NCI-H146 (cell line): Measurements from ENCODE around the gene UBXN11.
"Not testable (repeated sequence)": the region's sequence is repeated elsewhere in the genome, so short reads cannot be mapped to it uniquely, and the experiment has no call there.

Source experiments
- DNase-seq: peaks from one replicate; lab custom pipeline; 2025; lab: John Stamatoyannopoulos, UW

UBXN11 gene

GRCh38 chr1:26305667-26306289, 658 bp downstream of the UBXN11 start:
- DNase-seq: no peak

- DNase-seq: no peak
Measured at GRCh38 chr1:26302733-26303405, 3.6 kb downstream of the UBXN11 start.

DNA sequence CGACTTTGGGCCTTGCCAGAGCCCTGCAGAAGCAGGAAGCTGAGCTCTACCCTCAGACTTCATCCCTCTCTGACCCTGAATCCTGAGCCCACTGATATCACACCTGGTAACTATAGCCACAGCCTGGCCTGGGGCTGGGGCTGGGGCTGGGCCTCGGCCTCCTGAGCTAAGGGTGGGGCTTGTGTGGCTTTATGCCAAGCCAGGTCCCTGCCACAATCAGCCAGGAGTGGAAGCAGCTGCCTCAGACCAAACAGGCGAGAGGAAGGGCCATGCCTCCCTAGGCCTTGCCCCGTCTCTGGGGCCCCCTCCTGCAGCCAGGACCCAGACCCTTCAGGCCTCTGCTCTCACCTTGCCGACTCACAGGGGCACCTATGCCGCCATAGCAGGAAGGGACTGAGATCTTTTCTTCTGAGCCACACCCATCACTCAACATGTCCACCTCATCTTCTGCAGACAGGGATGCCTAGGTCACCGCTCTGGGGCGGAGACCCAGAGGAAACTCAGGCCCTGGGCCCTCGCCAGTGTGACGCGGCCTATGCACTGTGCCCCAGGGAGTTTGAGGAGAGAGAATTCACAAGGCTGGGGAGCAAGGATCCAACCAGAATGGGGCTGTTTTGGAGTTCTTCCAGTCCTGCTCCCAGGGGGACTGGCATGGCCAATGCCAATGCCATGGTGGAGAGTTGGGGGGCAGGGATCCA, 5.7 kb downstream of the UBXN11 start:
- no peak for DNase-seq

DNA sequence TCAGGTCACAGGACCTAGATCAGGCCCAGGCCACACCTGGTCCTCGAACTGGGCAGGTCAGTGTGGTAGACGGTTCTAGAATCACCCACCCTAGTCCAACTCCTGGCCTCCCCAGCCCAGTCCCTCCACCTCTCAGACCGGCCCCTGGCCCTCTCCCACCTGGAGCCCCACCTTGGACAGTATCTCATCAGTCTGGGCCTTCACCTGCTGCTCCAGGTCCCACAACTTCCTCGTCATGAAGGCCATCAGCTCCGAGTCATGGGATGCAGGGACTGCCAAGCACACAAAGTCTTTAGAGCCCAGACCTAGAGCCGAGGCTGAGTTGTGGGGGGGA, 8.7 kb downstream of the UBXN11 start:
- DNase-seq: no peak

- no peak for DNase-seq
Measured at GRCh38 chr1:26297057-26297790, 9.2 kb downstream of the UBXN11 start.

- no peak for DNase-seq
Measured at GRCh38 chr1:26296340-26297056, 9.9 kb downstream of the UBXN11 start.

DNA sequence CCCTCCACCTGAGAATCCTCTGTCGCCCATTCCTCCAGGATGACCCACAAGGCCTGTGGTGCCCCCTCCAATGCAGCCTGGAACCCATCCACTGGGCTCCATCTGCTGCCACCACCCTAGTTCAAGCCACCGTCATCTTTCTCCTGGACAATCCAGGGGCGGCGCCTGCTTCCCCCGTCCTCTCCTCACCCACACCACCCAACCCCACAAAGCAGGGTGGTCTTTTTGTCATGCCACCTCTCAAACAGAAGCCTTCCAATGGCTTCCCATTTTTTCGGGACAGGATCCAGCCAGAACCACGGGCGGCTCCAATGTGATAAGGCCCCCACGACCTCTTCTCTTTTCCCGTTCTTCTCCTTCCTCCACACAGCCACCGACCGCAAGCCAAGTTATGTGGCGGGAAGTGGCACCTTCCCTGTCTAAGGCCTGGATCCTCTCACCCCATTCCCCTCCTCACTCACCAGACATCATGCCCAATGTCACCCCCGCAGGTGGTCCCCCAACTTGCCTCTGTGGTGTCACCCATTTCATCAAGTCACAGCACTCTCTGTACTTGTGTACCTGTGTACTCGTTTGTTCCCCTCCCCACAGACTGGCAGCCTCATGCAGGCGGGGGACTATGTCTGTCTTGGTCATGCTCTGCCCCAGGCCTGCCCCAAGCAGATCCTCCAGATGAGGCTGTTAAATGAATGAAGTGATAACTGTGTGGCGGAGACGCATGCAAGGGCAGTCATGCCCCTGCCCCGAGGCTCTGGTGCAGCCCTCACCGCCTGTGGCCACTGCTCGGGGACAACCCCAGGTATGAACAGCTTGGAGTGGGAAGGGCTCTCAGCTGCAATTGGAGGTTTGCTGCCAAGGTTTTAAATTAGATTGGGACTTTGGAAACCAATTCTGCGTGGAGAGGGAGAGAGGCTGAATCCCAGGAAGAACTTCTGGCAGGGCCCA, 11.0 kb downstream of the UBXN11 start:
- DNase-seq: no peak

GRCh38 chr1:26293911-26294463, 12.4 kb downstream of the UBXN11 start:
- no peak for DNase-seq

GRCh38 chr1:26292735-26293134, 13.7 kb downstream of the UBXN11 start:
- DNase-seq: not testable (repeated sequence)

DNA sequence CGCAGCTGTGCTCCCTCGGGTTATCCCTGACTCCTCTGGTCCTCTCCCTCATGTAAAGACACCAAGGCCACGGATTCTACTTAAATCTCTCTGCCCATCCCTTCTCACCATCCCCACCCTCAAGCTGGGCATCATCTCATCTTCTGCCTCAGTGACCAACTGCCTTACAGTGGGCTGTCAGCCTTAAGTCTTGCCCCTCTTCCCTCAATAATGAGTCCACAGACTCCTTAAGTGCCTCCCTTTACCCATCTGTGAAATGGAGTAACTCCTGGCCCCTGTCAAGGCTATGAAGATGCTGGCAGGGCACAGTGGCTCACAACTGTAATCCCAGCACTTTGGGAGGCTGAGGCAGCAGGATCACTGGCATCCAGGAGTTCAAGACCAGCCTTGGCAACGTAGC, 14.5 kb downstream of the UBXN11 start:
- no peak for DNase-seq

DNA sequence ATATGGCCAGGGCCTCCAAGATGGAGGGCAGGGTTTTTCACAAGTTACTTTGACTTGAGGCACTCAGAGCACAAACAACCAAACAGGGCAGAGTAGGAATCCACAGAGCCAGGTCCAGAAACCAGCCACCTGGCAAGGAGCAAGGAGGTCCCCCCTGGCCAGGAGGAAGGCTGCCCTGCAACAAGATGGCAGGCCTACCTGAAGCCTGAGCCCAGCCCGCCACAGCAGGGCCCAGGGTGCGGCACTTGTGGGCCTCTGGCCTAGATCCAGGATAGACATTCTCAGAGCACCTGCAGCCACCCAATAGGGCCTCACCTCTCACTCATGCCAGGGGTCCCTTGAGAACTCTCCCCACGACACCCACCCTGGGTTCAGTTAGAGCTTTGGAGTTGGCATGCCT, 15.0 kb downstream of the UBXN11 start:
- DNase-seq: no peak

- DNase-seq: no peak
Measured at GRCh38 chr1:26290882-26291261, 15.6 kb downstream of the UBXN11 start.

GRCh38 chr1:26290122-26290881, 16.1 kb downstream of the UBXN11 start:
- DNase-seq: no peak

DNA sequence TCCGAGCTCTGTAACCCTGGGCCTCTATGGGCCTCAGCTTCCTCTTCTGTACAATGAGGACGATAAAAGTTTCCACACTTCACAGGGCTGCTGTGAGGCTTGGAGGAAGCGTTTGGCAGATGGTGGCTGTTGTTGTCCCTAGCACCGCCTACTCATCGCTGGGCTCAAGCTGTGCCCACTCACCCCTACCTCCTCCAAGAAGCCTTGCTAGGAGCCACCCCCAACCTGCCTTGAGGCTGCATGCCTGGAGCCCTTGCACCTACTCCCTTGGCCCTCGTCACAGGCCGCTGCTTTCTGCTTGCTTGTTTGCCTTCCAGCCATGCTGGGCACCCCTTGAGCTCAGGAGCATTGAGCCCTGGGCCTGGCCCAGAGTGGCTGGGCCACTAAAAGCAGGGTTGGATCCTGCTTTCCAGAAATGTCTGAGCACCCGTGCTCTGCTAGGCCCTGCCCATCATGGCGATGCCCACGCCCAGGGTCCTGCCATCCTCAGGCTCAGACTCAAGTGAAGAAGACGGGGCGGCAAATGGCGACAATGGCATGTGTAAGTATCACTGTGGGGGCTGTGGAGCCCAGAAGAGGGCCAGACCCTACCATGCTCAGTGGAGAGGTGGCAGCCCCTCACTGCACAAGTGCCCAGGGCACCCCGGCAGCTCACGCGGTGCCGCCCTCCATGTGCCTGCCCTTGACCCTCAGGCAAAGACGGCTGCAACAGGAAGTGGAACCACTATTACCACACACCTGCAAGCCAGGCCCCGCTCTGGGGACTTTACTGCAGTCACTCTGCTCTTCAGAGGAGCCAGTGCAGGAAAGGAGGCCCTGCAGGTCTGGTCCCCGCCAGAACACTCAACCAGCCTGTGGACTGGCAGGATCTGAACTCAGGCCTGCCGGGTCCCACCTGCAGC, 17.0 kb downstream of the UBXN11 start:
- no peak for DNase-seq

DNA sequence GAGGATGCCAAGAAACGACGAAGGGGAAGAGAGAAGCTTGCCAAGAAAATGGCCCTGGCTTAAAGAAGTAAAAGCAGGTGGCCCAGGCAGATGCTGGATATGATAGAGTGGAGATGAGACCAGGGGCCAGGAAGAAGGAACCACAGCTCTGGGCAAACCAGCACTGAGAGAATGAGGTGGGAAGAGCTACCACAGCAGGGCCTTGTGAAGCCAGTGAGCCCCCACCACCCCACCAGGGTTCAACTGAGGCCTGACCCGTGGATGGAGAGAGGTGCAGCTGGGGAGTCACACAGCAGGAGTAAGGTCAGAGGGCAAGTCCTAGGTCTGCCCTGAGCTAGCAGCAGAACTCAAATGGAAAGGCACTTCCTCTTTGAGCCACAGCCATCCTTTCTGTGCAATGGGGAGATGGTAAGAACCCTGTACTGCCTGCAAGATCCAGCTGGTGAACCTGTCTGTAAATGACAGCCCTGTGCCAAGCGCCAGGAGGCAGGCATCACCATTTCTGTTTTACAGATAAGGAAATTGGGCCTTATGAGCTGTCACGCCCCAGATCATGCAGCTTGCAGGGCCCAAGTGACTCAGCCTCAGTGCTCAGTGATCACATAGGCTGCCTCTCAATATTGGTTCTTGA, 18.0 kb downstream of the UBXN11 start:
- no peak for DNase-seq

GRCh38 chr1:26287811-26288210, 18.6 kb downstream of the UBXN11 start:
- no peak for DNase-seq

- no peak for DNase-seq
Measured at GRCh38 chr1:26287033-26287711, 19.3 kb downstream of the UBXN11 start.

- no peak for DNase-seq
Measured at GRCh38 chr1:26286064-26286416, 20.4 kb downstream of the UBXN11 start.
